Measurements from ENCODE around the gene ATF4.

Gene ATF4

DNA sequence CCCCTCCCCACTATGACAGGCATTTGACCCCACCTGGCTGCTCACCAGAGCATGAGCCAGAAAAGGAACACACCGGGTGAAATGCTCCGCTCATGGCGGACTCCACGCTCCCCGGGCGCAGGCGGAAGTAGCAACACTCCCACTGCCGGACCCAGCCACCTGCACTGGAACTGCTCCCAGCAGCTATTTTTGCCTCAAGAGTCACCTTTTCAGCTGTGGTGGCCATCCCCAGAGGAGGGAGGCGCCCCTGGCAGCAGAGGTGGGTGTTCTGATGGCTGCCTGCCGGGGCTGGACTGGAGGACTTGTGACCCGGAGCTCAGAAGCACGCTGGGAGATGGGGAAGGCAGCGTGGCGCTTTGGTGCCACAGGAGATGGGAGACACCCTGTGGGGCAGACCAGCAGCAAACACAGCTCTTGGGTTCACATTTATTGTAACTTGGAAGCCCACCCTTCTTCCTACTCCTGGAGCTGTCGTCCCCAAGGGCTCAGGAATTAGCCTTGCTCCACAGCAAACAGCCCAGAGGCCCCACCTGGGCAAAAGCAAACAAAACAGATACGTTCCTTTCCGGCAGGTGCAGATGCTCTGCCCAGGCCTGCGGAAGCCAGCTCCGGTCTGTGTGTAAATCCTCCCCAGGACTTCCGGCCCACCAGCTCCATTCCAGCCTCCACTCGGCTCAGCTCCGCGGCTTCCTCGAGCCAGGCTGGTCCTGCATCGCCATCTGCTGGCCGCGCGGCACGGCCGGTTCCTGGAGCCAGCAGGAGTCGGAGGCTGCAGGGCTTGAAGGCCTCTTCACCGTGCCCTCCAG lies 8.5 kb downstream of the ATF4 start (continued):
- TF ChIP-seq, protein P1, sequence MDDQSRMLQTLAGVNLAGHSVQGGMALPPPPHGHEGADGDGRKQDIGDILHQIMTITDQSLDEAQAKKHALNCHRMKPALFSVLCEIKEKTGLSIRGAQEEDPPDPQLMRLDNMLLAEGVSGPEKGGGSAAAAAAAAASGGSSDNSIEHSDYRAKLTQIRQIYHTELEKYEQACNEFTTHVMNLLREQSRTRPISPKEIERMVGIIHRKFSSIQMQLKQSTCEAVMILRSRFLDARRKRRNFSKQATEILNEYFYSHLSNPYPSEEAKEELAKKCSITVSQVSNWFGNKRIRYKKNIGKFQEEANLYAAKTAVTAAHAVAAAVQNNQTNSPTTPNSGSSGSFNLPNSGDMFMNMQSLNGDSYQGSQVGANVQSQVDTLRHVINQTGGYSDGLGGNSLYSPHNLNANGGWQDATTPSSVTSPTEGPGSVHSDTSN (CRISPR knock-in tag; IDR thresholded peaks at IDR 0.05) = peak; percentile 77; the same call in 1 of the 2 replicates
- 0 out of 2 replicates have a peak, but pooled peaks have one; percentile 32 for TF ChIP-seq ZNF366 (tag by site-specific recombination; conservative IDR thresholded peaks at IDR 0.05)
- peak; percentile 72 for TF ChIP-seq YY1 (tag by site-specific recombination; IDR thresholded peaks at IDR 0.05)
- TF ChIP-seq ZNF37A (tag by site-specific recombination; IDR thresholded peaks at IDR 0.05) = no peak
- peak; percentile 95 for TF ChIP-seq SP7 (tag by site-specific recombination; IDR thresholded peaks at IDR 0.05)
- no peak for TF ChIP-seq ZNF114 (tag by site-specific recombination; IDR thresholded peaks at IDR 0.05)
- TF ChIP-seq ZFP3 (tag by site-specific recombination; IDR thresholded peaks at IDR 0.05; ENCODE audit: low read depth) = no peak
- TF ChIP-seq ZNF19 (tag by site-specific recombination; IDR thresholded peaks at IDR 0.05; ENCODE audit: low read depth) = no peak
- no peak for TF ChIP-seq AEBP2 (tag by site-specific recombination; IDR thresholded peaks at IDR 0.05; ENCODE audit: borderline replicate concordance)
- no peak for TF ChIP-seq ZNF610 (tag by site-specific recombination; IDR thresholded peaks at IDR 0.05; ENCODE audit: borderline replicate concordance)
- TF ChIP-seq TSHZ1 (tag by site-specific recombination; IDR thresholded peaks at IDR 0.05; ENCODE audit: borderline replicate concordance) = peak; percentile 93
- no peak for TF ChIP-seq SCRT1 (tag by site-specific recombination; IDR thresholded peaks at IDR 0.05; ENCODE audit: borderline replicate concordance)
- TF ChIP-seq ATF2 (tag by site-specific recombination; IDR thresholded peaks at IDR 0.05; ENCODE audit: low read depth) = no peak
- TF ChIP-seq, protein P2, sequence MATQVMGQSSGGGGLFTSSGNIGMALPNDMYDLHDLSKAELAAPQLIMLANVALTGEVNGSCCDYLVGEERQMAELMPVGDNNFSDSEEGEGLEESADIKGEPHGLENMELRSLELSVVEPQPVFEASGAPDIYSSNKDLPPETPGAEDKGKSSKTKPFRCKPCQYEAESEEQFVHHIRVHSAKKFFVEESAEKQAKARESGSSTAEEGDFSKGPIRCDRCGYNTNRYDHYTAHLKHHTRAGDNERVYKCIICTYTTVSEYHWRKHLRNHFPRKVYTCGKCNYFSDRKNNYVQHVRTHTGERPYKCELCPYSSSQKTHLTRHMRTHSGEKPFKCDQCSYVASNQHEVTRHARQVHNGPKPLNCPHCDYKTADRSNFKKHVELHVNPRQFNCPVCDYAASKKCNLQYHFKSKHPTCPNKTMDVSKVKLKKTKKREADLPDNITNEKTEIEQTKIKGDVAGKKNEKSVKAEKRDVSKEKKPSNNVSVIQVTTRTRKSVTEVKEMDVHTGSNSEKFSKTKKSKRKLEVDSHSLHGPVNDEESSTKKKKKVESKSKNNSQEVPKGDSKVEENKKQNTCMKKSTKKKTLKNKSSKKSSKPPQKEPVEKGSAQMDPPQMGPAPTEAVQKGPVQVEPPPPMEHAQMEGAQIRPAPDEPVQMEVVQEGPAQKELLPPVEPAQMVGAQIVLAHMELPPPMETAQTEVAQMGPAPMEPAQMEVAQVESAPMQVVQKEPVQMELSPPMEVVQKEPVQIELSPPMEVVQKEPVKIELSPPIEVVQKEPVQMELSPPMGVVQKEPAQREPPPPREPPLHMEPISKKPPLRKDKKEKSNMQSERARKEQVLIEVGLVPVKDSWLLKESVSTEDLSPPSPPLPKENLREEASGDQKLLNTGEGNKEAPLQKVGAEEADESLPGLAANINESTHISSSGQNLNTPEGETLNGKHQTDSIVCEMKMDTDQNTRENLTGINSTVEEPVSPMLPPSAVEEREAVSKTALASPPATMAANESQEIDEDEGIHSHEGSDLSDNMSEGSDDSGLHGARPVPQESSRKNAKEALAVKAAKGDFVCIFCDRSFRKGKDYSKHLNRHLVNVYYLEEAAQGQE (tag by site-specific recombination; IDR thresholded peaks at IDR 0.05) = no peak
- TF ChIP-seq KLF10 (tag by site-specific recombination; IDR thresholded peaks at IDR 0.05) = peak; percentile 65; the same call in 1 of the 2 replicates
- TF ChIP-seq, protein P3, sequence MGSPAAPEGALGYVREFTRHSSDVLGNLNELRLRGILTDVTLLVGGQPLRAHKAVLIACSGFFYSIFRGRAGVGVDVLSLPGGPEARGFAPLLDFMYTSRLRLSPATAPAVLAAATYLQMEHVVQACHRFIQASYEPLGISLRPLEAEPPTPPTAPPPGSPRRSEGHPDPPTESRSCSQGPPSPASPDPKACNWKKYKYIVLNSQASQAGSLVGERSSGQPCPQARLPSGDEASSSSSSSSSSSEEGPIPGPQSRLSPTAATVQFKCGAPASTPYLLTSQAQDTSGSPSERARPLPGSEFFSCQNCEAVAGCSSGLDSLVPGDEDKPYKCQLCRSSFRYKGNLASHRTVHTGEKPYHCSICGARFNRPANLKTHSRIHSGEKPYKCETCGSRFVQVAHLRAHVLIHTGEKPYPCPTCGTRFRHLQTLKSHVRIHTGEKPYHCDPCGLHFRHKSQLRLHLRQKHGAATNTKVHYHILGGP (tag by site-specific recombination; IDR thresholded peaks at IDR 0.05) = no peak
- no peak for TF ChIP-seq ZNF670 (tag by site-specific recombination; IDR thresholded peaks at IDR 0.05; ENCODE audit: low read depth)
- peak; percentile 31; the same call in 1 of the 2 replicates for TF ChIP-seq PRDM6 (tag by site-specific recombination; IDR thresholded peaks at IDR 0.05)
- no peak for TF ChIP-seq ZNF133 (tag by site-specific recombination; IDR thresholded peaks at IDR 0.05)
- no peak for TF ChIP-seq MYNN (tag by site-specific recombination; IDR thresholded peaks at IDR 0.05; ENCODE audit: borderline replicate concordance)
- no peak for TF ChIP-seq ZNF155 (tag by site-specific recombination; IDR thresholded peaks at IDR 0.05)
- peak; percentile 82 for TF ChIP-seq ZNF76 (tag by site-specific recombination; IDR thresholded peaks at IDR 0.05; ENCODE audit: borderline replicate concordance, low read depth)
- no peak for TF ChIP-seq ZNF221 (tag by site-specific recombination; IDR thresholded peaks at IDR 0.05; ENCODE audit: borderline replicate concordance)
- peak; percentile 35; the same call in 1 of the 2 replicates for TF ChIP-seq ZFHX2 (tag by site-specific recombination; conservative IDR thresholded peaks at IDR 0.05)
